NCI-H2081 (cell line): ENCODE data around the gene FANCI.
"Not testable (repeated sequence)": the region's sequence is repeated elsewhere in the genome, so short reads cannot be mapped to it uniquely, and the experiment has no call there.

Source experiments
- DNase-seq, 2 experiments: peaks; one replicate each; lab custom pipeline; 2025; lab: John Stamatoyannopoulos, UW

Gene FANCI

GRCh38 chr15:89225588-89225987 lies 18.2 kb upstream of the FANCI start:
- DNase-seq, result no peak

DNA sequence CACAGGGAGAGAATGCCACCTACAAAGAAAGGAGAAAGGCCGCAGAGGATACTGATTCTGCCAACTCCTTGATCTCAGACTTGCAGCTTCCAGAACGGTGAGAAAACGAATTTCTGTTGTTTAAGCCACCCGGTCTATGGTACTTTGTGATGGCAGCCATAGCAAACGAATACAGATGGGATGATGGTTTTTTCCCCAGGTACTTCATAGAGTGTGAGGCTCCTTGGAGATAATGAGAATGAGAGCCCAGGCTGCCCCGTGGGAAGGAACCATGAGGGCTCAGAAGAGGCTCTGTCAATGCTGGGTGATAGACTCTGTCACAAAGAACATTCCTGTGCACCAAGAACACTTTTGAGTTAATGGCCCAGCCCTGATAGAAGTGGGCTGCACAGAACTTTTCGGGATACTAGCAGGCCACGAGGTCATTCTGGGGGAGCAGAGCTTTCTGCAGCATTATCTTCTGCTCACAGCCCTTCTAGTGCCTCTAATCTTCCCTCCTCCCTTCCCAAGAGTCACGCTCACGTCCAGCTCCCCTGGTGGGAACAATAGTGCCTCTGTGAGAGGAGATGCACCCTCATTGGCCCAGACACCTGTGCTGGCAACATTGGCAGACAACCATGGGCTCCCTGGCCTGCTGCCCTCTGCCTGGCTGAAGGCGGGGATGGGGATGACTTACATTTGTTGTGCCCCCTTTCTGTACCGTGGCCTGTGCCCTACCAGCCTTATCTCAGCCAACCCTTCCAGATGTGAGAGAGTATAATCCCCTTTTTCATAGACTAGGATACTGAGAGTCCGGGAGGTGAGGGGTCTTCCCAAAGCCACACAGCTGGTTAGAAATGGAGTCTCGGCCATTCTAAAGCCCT lies 17.2 kb upstream of the FANCI start:
- no peak for DNase-seq

GRCh38 chr15:89227425-89227824 lies 16.4 kb upstream of the FANCI start:
- DNase-seq, result no peak

DNA sequence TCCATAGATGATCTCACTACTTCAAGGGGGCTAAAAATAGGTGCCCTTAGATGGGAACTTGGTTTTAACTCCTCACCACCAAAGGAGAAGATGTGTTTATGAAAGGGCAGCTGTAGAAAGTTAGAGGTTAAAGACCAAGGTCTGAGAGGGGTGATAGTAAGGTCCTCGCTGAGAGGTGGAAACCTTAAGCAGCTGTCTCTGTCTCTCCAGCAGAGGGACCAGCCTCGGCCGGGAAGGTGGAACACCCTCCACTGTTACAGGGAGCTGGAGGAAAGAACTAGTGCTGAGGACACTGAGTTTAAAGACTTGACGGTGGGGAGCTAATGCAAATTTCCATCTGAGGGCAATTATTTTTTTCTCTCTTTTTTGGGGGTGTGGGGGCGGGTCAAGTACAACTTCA lies 13.5 kb upstream of the FANCI start:
- no peak for DNase-seq

DNA sequence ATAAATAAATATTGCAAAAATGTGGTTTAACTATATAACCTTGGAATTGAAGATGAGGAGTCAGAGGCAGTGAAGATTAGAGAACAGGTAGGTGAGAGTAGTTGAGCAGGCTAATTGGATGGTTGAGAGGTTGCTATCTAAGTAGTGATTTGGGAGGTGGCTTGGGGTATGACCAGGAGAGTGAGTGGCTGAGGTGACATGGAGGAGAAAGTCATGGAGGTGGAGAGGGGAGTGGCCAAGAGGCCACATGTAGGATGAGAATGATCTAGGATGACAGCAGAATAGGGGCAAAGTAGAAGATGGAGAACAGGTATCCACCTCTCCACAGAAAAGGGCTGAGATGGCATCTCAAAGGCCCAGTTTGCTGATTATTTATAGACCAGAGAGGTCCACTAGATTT lies 11.9 kb upstream of the FANCI start:
- DNase-seq, result no peak

DNA sequence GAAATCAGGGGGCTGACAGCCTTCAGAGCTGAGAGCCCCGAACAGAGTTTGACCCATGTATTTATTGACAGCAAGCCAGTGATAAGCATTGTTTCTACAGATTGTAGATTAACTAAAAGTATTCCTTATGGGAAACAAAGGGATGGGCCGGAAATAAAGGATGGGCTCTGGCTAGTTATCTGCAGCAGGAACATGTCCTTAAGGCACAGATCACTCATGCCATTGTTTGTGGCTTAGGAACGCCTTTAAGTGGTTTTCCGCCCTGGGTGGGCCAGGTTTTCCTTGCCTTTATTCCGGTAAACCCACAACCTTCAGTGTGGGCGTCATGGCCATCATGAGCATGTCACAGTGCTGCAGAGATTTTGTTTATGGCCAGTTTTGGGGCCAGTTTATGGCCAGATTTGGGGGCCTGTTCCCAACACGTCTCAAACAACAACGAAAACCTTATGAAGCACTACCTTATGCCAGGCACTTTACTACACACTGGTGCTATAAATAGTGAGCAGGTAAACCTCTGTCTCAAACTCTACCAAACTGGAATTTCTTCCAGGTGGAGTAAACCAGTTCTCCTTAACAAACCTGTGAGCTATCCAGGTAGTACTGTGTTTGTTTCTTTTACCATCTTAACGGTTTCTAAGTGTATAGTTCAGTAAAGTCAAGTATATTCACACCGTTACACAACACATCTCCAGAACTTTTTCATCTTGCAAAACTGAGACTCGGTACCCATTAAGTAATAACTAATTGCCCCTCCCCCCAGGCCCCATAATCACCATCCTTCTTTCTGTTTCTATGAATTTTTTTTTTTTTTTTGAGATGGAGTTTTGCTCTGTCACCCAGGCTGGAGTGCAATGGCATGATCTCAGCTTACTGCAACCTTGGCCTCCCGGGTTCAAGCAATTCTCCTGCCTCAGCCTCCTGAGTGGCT lies 3.6 kb upstream of the FANCI start:
- DNase-seq, result not testable (repeated sequence)

DNA sequence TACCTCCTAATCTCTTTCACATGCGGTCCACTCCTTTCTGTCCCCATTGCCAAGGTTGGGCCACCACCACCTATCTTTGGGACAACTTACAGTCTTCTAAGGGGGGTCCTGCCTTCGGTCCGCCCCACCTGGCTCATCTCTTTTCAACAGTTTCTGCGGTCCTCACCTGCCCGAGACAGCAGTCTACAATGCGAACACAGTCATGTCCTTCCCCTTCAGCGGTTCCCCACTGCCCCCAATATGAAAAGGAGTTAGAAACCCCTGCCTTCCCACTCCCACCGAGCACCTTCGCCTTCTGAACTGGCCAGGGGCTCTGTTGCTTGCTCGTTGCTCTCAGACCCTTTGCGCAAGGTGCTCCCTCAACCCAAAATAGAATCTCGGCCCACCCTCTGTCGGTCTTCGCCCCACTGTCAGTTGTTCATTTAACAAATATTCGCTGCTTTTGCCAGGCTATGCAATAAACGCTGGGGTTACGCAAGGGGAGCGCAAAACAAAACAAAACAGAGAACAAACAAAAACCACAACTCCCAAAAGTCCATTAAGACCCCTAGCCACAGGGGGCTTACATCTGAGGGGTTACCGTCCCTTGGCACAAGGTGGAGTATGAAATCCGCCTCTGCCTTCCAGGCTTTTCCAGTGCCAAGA lies 611 bp upstream of the FANCI start:
- no peak for DNase-seq

GRCh38 chr15:89244574-89244903 lies 760 bp downstream of the FANCI start:
- DNase-seq, result no peak

- DNase-seq, result no peak
Measured at GRCh38 chr15:89247446-89247845, 3.7 kb downstream of the FANCI start.

- DNase-seq, result no peak
Measured at GRCh38 chr15:89248584-89248983, 4.8 kb downstream of the FANCI start.

GRCh38 chr15:89250142-89250541 lies 6.4 kb downstream of the FANCI start:
- DNase-seq, result not testable (repeated sequence)

GRCh38 chr15:89277281-89277680 lies 33.5 kb downstream of the FANCI start:
- not testable (repeated sequence) for DNase-seq

GRCh38 chr15:89278307-89278706 lies 34.5 kb downstream of the FANCI start:
- no peak for DNase-seq

DNA sequence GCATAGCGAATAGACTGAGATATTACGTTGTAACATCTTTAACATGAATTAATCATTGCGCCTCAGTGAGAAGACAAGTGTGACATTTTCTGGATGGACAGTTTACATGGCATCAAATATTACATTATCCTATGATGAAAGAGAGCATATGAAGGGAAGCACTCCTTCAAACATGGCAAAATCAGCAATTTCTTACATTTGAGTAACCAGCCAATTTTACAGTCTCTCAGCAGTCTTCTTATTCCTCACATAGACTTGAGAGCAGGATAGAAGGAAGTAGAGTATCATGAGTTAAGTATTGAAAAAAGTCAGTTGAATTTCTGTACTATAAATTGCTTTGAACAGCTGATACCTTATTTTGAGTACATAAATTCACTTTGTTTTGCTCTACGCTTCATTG lies 38.9 kb downstream of the FANCI start:
- no peak for DNase-seq

DNA sequence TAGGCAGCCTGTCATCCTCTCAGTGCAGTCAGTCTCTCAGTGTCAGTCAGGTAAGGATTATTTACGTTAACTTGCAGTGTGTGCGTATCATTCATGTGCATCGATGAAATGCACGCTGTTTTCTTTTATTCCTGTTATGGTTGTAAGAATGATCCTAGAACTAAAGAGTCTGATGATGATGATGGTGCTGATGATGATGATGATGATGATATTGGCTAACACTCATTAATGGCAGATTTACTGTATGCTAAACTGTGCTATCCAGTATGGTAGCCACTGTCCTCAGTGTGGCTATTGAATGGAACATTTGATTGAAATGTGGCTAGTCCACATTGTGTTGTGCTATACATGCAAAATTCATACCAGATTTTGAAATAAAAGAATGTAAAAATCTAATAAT lies 39.4 kb downstream of the FANCI start:
- no peak for DNase-seq

DNA sequence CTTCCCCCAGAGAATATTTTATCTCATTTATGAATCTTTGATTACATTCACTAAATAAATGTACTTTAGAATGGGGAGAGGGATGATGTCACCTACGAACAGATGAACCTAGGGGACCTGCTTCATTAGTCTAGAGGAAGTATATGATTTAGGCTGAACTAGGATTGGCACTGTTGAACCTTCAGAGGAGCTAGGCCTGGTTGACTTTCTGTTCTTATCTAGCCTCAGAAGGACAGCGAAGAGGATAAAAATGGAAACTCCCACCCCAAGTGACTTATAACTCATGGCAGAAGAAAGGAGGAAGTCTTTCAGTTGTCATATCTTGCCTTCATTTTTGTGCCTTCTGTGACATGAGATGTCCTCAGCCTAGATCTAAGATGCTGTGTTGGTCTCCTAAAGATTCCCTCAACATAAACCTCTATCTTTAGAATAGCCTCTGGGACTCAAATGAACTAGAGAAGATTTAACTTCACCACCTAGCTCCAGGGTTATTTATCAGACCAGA lies 48.2 kb downstream of the FANCI start:
- no peak for DNase-seq

GRCh38 chr15:89293012-89293411 lies 49.2 kb downstream of the FANCI start:
- DNase-seq, result no peak

DNA sequence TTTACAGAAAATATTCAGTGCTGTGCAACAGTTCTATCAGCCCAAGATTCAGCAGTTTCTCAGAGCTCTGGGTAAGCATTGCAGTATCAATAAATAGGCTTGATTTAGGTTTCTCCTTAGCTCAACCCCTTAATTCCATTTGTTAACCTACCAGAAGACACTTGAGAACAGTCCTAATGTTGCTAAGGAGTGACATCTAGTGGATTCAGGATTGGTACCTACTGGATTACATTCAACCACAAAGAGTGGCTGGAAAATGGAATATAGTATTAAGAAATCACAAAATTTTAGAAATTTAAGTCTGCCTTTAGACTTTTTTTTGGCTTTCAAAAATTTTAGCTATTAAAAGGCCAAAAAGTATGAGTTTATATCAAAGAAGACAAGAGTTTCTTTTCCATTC lies 56.1 kb downstream of the FANCI start:
- peak in 1 of 2 experiments; percentile 3 for DNase-seq

DNA sequence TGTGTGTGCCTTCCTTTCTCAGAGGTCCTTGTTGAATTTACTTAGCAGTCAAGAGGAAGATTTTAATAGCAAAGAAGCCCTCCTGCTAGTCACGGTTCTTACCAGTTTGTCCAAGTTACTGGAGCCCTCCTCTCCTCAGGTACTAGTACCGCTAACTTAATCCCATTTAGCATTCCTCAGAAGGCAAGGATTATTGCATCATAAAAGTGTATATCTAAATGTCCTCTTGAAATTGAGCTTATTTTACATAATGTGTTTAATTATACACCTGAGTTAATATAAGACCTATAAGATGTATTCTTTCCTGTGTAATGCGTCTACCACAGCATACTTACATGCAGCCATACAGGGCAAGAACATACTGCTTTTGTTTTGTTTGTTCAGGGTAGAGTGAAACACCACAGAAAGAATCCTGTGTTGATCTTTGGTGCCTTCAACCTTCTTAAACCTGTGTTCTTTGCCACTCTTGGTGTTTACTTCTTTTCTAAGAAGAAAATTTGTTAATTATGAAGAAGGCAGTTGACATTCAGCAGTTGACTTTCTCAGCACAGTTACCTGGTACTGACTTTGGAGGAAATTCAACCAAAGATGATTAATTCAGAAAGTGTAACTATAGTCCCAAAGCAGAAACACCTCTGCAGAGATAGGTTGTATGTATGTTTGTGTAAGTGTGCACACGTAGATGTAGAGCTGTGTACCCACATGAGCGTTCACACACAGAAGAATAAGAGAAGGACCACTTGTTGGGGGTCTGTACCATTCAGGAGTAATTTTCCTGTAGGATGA lies 57.7 kb downstream of the FANCI start:
- no peak for DNase-seq

DNA sequence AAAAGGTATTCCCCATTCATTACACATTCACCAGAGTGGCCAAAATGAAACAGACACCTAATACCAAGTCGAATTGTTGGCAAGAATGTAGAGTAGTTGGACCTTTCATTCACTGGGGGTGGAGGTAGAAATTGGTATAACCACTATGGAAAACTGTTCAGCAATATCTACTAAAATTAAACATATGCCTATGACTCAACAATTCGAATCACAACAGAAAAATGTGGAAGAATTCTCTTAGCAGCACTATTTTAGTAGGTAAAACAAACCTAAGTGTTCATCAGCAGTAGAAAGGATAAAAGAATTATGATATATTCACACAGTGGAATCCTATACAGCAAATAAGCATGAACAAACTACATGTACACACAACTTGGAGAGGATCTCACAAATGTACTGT lies 60.2 kb downstream of the FANCI start:
- no peak for DNase-seq

DNA sequence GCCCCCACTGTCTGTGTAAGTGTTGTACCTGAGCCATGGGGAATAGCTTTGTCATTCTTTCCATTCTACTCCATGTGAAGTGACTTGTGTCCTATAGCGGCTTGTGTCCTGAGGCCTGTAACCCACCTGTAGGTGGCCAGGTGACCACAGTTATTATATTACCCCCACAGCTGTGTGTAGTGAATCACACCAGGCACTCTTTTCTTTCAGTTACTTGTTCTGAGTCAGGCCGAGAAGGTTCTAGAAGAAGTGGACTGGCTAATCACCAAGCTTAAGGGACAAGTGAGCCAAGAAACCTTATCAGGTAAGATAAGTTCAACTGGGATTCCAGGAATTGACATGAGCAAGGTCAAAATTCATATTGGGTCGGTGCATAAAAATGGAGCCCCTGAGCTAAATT lies 61.6 kb downstream of the FANCI start:
- DNase-seq, result no peak
